22Rv1 (cell line): ENCODE data around the gene PHLDA2.

ENCODE experiments used
- H3K27ac ChIP-seq: fragments of 450-650 bp; 2 replicates; pipeline ENCODE4 v1.5.1; 2017
- CTCF ChIP-seq: fragments of 450-650 bp; IDR thresholded peaks from 2 replicates; pipeline ENCODE4 v1.5.1; 2017; ENCODE audit warnings: mild to moderate bottlenecking
- ZFX ChIP-seq: fragments of 450-650 bp; IDR thresholded peaks from 2 replicates; pipeline ENCODE4 v1.6.1; 2017; ENCODE audit warnings: antibody characterized with exemption, borderline replicate concordance

PHLDA2 gene

GRCh38 chr11:2904153-2905052, 24.8 kb downstream of the PHLDA2 start:
- TF ChIP-seq CTCF (no peak), ZFX (no peak)
- no peak overlapping the region for H3K27ac ChIP-seq

DNA sequence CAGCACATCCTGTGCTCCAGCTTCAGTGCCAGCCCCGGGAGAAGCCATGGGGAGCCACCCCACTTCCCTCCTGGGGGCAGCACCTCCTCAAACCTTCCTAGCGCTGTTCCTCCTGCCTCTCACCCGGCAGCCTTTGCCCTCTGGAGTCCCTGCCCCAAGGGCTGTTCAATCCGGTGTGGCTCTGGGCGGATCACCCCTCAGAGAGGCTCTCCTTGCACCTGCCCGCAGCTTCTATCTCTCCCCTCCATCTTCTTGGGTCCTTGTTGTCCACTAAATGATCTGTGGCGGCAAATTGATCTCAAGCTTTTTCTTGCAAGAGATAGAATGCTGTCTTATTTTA, 25.6 kb downstream of the PHLDA2 start:
- H3K27ac ChIP-seq = no peak overlapping the region
- TF ChIP-seq ZFX = no peak
- TF ChIP-seq CTCF = no peak

DNA sequence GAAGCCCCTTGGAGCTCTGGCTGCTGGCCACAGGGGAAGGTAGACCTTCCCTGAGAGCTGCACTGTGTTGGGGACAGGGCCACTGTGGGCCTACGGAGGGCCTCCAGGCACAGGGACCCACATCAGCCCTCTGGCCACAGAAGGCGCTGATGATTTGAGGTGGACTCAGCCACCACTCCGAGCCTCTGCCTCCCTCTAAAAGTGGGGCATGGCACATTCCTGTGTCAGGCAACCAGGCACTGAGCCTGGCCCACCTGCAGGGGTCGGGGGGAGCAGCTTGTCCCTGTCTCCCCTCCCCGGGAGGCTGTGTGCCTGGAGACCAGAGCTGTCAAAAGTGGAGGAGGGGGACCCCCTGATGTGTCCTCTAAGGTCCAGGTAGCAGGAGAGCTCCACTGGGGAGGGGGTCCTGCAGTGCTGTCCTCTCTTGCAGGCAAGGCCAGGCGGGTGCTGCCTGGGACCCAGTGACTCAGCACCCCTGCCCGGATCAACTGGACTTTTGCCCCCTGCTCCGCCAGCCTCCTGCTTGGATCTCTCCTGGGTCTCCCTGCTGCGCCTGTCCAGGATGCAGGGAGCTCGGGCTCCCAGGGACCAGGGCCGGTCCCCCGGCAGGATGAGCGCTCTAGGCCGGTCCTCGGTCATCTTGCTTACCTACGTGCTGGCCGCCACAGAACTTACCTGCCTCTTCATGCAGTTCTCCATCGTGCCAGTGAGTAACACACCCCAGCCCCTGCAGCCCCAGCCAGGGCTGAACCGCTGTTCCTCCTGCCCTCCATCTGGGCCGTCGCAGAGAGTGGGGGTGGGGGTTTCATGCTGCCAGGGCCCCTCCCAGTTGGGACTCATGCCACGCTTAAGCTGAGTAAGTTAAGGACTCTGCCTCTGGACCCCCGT, 26.2 kb downstream of the PHLDA2 start:
- H3K27ac ChIP-seq = peak overlapping the region; percentile 53
- TF ChIP-seq CTCF (no peak), ZFX (no peak)

GRCh38 chr11:2901854-2902783, 27.1 kb downstream of the PHLDA2 start:
- no peak for TF ChIP-seq ZFX
- no peak for TF ChIP-seq CTCF
- H3K27ac ChIP-seq = peak overlapping the region; percentile 53

DNA sequence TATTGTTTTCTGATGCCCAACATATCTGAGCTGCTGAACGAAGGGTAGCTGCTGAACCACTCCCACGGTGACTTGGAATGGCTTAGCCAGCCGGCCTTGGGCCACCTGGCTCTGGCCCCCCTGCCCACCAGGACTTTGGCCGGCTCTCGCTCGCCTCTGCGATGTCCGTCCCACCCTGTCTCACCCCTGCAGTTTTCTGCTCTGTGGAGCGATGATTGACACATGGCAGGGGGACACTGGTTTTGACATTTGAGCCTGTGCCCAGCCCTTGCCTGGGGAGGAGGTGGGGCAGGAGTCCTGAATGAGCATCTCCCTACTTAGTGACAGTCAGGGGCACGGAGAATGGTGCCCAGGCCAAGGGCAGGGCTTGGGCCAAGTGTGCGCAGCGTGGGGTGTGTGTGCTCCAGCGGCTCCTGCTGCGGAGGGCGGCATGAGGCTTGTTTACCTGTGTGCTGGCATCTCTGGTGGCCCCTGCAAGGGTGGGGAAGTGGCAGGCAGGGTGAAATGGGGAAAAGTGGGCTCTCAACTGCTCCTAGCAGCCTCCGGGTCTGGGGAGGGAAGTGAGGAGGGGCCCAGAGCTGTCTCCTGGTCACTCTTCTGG, 27.9 kb downstream of the PHLDA2 start:
- no peak for TF ChIP-seq CTCF
- no peak for TF ChIP-seq ZFX
- H3K27ac ChIP-seq = peak overlapping the region; percentile 53

DNA sequence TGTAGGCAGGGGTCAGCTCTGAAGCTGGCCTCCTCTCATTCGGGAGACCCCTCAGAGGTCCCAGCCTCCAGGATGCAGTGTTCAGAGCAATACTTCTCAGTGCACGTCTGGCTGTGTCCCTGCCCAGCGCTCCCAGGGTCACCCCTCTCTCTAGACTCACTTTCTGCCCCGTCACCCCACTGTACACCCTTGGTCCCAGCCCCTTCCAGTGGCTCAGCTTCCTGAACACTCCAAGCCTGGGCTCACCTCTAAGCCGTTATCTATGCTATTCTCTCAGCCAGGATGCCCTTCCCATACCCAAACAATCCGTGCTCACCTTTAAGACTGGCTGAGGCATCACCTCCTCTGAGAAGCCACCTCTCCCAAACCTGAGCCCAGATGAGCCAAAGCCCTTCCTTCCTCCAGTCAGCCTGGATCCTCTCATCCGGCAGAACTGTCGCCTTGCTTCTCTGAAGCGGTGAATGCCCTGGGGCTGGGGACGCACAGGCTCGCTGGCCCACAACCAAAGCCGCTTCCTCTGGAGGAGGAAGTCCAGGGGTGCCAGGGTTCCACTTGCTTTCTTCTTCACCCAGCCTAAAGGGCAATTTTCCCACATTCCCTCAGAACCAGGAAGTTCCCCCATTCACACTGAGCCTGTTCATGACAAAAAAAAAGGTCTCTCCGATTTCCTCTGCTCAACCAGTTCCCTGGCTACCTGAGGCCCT, 30.0 kb downstream of the PHLDA2 start:
- no peak overlapping the region for H3K27ac ChIP-seq
- TF ChIP-seq CTCF (no peak), ZFX (no peak)
